ENCODE data around the gene KRT10. TPM values are rescaled to one million over a fixed set of nuclear protein-coding genes. Genes with fewer than 3 reads are reported as not detected.

The KRT10 gene
- total and polyA plus RNA-seq, 4 donors, result 1.6 to 52.5 (median 7.1) TPM

DNA sequence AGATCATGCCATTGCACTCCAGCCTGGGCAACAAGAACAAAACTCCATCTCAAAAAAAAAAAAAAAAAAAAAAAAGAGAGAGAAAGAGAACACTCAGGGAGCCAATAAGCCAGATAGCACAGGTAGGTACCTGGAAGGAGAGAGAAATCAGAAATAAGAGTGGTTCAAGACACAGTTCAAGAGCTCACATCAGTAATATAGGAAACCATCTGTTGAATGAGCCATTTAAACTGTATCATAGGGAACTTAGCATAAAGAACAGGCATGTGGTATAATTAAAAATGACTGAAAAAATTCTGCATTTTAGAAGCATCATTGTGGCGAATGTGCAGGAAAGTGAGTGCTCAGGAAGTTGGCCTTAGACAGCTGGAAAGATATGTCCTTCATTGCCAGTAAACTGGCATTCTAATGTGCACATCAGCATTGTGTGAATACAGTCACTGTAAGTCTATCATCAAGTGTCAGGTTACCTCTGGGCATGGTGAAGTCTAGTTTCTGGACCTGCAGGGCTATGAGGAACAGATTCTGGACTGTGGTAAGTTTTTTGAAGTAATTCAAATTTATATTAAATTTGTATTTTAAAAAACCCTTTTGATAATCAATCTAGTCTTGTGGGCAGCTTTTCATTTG, 24.2 kb upstream of the KRT10 start:
- no peak for DNase-seq (ENCODE audit: low spot score)
- Histone ChIP-seq H3K27ac (ENCODE audit: low read depth in 1 of 2, low read length in 2 of 2) (no peak overlapping the region), H3K9me3 (ENCODE audit: control insufficient read depth in 4 of 4, low read length in 3 of 4) (no peaks in the 10 kb centered on the region), H3K36me3 (ENCODE audit: control insufficient read depth in 4 of 4, insufficient read depth in 3 of 4, low read depth in 1 of 4, low read length in 3 of 4) (no peaks in the 10 kb centered on the region), H3K4me3 (ENCODE audit: low read depth in 1 of 3, low read length in 3 of 3) (no peak overlapping the region), H3K4me1 (ENCODE audit: control insufficient read depth in 4 of 4, insufficient read depth in 4 of 4, low read length in 3 of 4) (no peaks in the 10 kb centered on the region), H3K9ac (ENCODE audit: low read depth in 1 of 2, low read length in 2 of 2) (no peak overlapping the region), H3K27me3 (ENCODE audit: control insufficient read depth in 4 of 4, insufficient read depth in 4 of 4, low read length in 3 of 4) (no peaks in the 10 kb centered on the region)
- no peak for TF ChIP-seq HNF4G (IDR thresholded peaks at IDR 0.05)
- no peak for TF ChIP-seq RXRA (IDR thresholded peaks at IDR 0.05)
- no peak for TF ChIP-seq TAF1 (conservative IDR thresholded peaks at IDR 0.05)
- TF ChIP-seq EGR1 (IDR thresholded peaks at IDR 0.05; ENCODE audit: low read depth in 2 of 2), result no peak
- TF ChIP-seq FOXA1 (IDR thresholded peaks at IDR 0.05), result no peak
- TF ChIP-seq, protein P1, sequence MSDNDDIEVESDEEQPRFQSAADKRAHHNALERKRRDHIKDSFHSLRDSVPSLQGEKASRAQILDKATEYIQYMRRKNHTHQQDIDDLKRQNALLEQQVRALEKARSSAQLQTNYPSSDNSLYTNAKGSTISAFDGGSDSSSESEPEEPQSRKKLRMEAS (IDR thresholded peaks at IDR 0.05), result no peak
- no peak for TF ChIP-seq GABPA (IDR thresholded peaks at IDR 0.05 in 1 of 2, conservative IDR thresholded peaks at IDR 0.05 in 1 of 2)
- TF ChIP-seq, protein P2, sequence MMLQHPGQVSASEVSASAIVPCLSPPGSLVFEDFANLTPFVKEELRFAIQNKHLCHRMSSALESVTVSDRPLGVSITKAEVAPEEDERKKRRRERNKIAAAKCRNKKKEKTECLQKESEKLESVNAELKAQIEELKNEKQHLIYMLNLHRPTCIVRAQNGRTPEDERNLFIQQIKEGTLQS (IDR thresholded peaks at IDR 0.05), result no peak
- TF ChIP-seq, protein P3, sequence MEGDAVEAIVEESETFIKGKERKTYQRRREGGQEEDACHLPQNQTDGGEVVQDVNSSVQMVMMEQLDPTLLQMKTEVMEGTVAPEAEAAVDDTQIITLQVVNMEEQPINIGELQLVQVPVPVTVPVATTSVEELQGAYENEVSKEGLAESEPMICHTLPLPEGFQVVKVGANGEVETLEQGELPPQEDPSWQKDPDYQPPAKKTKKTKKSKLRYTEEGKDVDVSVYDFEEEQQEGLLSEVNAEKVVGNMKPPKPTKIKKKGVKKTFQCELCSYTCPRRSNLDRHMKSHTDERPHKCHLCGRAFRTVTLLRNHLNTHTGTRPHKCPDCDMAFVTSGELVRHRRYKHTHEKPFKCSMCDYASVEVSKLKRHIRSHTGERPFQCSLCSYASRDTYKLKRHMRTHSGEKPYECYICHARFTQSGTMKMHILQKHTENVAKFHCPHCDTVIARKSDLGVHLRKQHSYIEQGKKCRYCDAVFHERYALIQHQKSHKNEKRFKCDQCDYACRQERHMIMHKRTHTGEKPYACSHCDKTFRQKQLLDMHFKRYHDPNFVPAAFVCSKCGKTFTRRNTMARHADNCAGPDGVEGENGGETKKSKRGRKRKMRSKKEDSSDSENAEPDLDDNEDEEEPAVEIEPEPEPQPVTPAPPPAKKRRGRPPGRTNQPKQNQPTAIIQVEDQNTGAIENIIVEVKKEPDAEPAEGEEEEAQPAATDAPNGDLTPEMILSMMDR (IDR thresholded peaks at IDR 0.05; ENCODE audit: low read depth, low read length, missing input control), result no peak
- TF ChIP-seq NR2F2 (IDR thresholded peaks at IDR 0.05), result no peak
- no peak for TF ChIP-seq RAD21 (IDR thresholded peaks at IDR 0.05)
- TF ChIP-seq, protein P4, sequence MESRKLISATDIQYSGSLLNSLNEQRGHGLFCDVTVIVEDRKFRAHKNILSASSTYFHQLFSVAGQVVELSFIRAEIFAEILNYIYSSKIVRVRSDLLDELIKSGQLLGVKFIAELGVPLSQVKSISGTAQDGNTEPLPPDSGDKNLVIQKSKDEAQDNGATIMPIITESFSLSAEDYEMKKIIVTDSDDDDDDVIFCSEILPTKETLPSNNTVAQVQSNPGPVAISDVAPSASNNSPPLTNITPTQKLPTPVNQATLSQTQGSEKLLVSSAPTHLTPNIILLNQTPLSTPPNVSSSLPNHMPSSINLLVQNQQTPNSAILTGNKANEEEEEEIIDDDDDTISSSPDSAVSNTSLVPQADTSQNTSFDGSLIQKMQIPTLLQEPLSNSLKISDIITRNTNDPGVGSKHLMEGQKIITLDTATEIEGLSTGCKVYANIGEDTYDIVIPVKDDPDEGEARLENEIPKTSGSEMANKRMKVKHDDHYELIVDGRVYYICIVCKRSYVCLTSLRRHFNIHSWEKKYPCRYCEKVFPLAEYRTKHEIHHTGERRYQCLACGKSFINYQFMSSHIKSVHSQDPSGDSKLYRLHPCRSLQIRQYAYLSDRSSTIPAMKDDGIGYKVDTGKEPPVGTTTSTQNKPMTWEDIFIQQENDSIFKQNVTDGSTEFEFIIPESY (IDR thresholded peaks at IDR 0.05), result no peak
- TF ChIP-seq FOXA2 (IDR thresholded peaks at IDR 0.05), result no peak
- no peak for TF ChIP-seq SP1 (IDR thresholded peaks at IDR 0.05)
- WGBS, result 78% methylated on average over 1 of the region's 1 CpG

DNA sequence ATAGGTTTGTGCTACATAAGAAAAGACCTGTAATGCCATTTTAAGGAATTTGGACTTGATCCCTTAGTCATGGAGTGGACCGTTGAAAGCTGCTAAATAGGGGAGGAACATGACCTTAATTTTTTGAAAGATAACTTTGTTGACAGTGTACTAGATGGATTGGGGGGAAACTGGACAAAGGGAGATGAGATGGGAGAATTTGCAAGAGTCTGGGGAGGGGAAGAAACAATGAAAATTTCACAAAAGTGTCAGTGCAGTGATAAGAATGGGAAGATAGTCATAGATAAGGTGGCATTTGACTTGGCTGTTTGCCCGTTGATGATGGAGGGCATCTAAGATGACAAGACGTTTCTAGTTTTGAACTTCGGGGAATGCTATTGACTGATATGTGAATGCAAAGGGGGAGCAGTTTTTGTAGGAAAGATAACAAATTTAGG, 22.3 kb upstream of the KRT10 start:
- Histone ChIP-seq H3K36me3 (ENCODE audit: control insufficient read depth in 4 of 4, insufficient read depth in 3 of 4, low read depth in 1 of 4, low read length in 3 of 4) (no peaks in the 10 kb centered on the region), H3K4me3 (ENCODE audit: low read depth in 1 of 3, low read length in 3 of 3) (no peak overlapping the region), H3K27ac (ENCODE audit: low read depth in 1 of 2, low read length in 2 of 2) (no peak overlapping the region), H3K27me3 (ENCODE audit: control insufficient read depth in 4 of 4, insufficient read depth in 4 of 4, low read length in 3 of 4) (no peaks in the 10 kb centered on the region), H3K9ac (ENCODE audit: low read depth in 1 of 2, low read length in 2 of 2) (no peak overlapping the region), H3K4me1 (ENCODE audit: control insufficient read depth in 4 of 4, insufficient read depth in 4 of 4, low read length in 3 of 4) (no peaks in the 10 kb centered on the region), H3K9me3 (ENCODE audit: control insufficient read depth in 4 of 4, low read length in 3 of 4) (no peaks in the 10 kb centered on the region)
- WGBS, result 54% methylated on average over 4 of the region's 4 CpGs
- DNase-seq (ENCODE audit: low spot score), result no peak
- TF ChIP-seq JUND (IDR thresholded peaks at IDR 0.05) (no peak), NR2F2 (IDR thresholded peaks at IDR 0.05) (no peak), RAD21 (IDR thresholded peaks at IDR 0.05) (no peak), HNF4G (IDR thresholded peaks at IDR 0.05) (no peak), GABPA (IDR thresholded peaks at IDR 0.05 in 1 of 2, conservative IDR thresholded peaks at IDR 0.05 in 1 of 2) (no peak), TAF1 (conservative IDR thresholded peaks at IDR 0.05) (no peak), EGR1 (IDR thresholded peaks at IDR 0.05; ENCODE audit: low read depth in 2 of 2) (no peak), RXRA (IDR thresholded peaks at IDR 0.05) (no peak), FOXA1 (IDR thresholded peaks at IDR 0.05) (no peak), FOXA2 (IDR thresholded peaks at IDR 0.05) (no peak), YY1 (IDR thresholded peaks at IDR 0.05) (no peak), HNF4A (conservative IDR thresholded peaks at IDR 0.05) (no peak)
- TF ChIP-seq, protein P2 (IDR thresholded peaks at IDR 0.05), result no peak
- TF ChIP-seq, protein P1 (IDR thresholded peaks at IDR 0.05), result no peak
- TF ChIP-seq, protein P5, sequence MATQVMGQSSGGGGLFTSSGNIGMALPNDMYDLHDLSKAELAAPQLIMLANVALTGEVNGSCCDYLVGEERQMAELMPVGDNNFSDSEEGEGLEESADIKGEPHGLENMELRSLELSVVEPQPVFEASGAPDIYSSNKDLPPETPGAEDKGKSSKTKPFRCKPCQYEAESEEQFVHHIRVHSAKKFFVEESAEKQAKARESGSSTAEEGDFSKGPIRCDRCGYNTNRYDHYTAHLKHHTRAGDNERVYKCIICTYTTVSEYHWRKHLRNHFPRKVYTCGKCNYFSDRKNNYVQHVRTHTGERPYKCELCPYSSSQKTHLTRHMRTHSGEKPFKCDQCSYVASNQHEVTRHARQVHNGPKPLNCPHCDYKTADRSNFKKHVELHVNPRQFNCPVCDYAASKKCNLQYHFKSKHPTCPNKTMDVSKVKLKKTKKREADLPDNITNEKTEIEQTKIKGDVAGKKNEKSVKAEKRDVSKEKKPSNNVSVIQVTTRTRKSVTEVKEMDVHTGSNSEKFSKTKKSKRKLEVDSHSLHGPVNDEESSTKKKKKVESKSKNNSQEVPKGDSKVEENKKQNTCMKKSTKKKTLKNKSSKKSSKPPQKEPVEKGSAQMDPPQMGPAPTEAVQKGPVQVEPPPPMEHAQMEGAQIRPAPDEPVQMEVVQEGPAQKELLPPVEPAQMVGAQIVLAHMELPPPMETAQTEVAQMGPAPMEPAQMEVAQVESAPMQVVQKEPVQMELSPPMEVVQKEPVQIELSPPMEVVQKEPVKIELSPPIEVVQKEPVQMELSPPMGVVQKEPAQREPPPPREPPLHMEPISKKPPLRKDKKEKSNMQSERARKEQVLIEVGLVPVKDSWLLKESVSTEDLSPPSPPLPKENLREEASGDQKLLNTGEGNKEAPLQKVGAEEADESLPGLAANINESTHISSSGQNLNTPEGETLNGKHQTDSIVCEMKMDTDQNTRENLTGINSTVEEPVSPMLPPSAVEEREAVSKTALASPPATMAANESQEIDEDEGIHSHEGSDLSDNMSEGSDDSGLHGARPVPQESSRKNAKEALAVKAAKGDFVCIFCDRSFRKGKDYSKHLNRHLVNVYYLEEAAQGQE (IDR thresholded peaks at IDR 0.05), result no peak
- TF ChIP-seq, protein P3 (IDR thresholded peaks at IDR 0.05; ENCODE audit: low read depth, low read length, missing input control), result no peak
